ENCODE results near the gene TSPAN12. TPM values are rescaled to one million over a fixed set of nuclear protein-coding genes. Genes with fewer than 3 reads are reported as not detected.
"Not testable (repeated sequence)": the region's sequence is repeated elsewhere in the genome, so short reads cannot be mapped to it uniquely, and the experiment has no call there.

Gene TSPAN12
- total RNA-seq, 1 experiment from 2014 or later: 46.5 TPM

DNA sequence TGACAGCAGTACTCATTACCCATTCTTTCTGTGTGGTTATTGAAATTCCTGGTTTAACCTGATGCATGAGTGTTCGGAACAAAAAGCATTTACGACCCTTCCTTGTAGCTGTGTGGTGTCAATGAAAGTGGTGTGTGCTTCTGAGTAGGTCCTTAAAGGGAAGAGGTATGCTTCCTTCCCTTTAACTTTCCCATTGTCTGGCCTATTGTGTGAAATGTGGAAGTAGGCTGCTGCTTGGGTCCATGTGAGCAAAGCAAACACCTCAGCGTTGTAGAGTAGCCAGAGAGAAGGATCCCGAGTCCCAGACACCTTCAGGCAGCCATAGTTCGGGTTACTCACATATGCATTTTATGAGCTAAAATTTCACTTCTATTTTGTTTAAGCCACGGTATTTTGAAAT lies 74.7 kb downstream of the TSPAN12 start:
- in situ Hi-C loops (cut with HindIII; ENCODE audit: low pct_unique_long_range_greater_than_20kb, low sequenced_read_pairs): no loop called here
- DNase-seq (ENCODE audit: low read depth): no peak

- in situ Hi-C loops (cut with HindIII; ENCODE audit: low pct_unique_long_range_greater_than_20kb, low sequenced_read_pairs); DNase-seq (ENCODE audit: low read depth): not testable (repeated sequence)
Observed at GRCh38 chr7:120781924-120782323, 76.0 kb downstream of the TSPAN12 start.

DNA sequence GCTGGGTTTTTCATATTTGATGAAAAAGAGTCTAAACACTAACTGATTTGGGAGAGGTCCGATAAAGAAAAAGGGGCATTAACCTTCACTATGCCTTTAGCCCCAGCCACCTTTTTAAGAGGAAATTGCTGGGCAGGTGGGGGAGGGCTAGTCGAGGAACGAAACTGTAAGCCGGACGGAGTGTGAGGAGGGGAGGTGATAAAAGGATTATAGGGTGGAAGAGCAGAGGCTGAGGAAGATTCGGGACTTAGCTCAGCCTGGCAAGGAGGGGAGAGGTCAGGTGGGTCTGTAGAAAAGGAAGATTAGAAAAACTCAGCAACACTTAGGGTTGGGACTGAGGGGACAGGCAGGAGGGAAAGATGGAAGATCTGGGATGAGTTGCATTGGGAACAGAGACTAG lies 77.0 kb downstream of the TSPAN12 start:
- DNase-seq (ENCODE audit: low read depth): no peak
- in situ Hi-C loops (cut with HindIII; ENCODE audit: low pct_unique_long_range_greater_than_20kb, low sequenced_read_pairs): no loop called here

GRCh38 chr7:120780451-120780850 lies 77.5 kb downstream of the TSPAN12 start:
- DNase-seq (ENCODE audit: low read depth); in situ Hi-C loops (cut with HindIII; ENCODE audit: low pct_unique_long_range_greater_than_20kb, low sequenced_read_pairs): not testable (repeated sequence)

GRCh38 chr7:120779078-120779477 lies 78.9 kb downstream of the TSPAN12 start:
- in situ Hi-C loops (cut with HindIII; ENCODE audit: low pct_unique_long_range_greater_than_20kb, low sequenced_read_pairs); DNase-seq (ENCODE audit: low read depth): not testable (repeated sequence)

GRCh38 chr7:120775755-120776154 lies 82.2 kb downstream of the TSPAN12 start:
- DNase-seq (ENCODE audit: low read depth): no peak
- in situ Hi-C loops (cut with HindIII; ENCODE audit: low pct_unique_long_range_greater_than_20kb, low sequenced_read_pairs): no loop called here

GRCh38 chr7:120774481-120774880 lies 83.5 kb downstream of the TSPAN12 start:
- in situ Hi-C loops (cut with HindIII; ENCODE audit: low pct_unique_long_range_greater_than_20kb, low sequenced_read_pairs): no loop called here
- no peak for DNase-seq (ENCODE audit: low read depth)

GRCh38 chr7:120770206-120770605 lies 87.7 kb downstream of the TSPAN12 start:
- DNase-seq (ENCODE audit: low read depth): no peak
- in situ Hi-C loops (cut with HindIII; ENCODE audit: low pct_unique_long_range_greater_than_20kb, low sequenced_read_pairs): no loop called here

DNA sequence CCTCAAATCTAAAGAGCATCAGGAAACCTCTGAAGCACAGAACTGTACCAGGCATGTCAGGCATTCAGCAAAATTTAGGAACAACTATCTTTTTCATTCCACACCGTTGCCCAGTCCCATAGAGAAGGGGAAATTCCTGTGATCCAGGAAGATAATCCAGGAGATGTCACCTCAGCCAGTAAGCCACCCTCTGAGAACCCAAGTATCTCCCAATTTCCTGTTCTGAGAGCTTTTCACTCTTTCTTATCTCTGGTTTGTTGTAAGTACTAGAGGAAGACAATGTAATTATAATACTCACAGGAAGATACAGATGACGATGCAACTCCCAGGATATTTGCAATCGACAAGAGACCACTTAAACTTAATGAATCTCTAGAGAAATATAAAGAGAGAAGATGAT lies 97.1 kb downstream of the TSPAN12 start:
- DNase-seq (ENCODE audit: low read depth): no peak
- in situ Hi-C loops (cut with HindIII; ENCODE audit: low pct_unique_long_range_greater_than_20kb, low sequenced_read_pairs): no loop called here

DNA sequence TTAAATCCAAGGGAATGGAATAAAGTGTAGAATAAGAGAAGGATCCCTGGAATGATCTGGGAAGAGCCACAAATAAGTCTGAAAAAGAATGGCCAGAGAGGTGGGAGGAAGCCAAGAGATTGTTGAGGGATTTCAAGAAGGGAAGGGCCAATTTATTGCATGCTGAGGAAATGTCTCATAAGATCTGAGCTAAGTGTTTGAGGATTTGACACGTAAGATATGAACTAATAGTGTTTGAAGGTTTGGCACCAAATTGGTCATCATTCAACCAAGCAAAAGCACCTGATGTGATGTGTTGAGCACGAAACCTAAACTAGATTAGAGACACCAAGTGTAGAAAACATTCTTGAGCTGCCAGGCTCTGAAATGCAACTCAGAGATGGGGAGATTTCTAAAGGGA lies 97.9 kb downstream of the TSPAN12 start:
- in situ Hi-C loops (cut with HindIII; ENCODE audit: low pct_unique_long_range_greater_than_20kb, low sequenced_read_pairs): no loop called here
- no peak for DNase-seq (ENCODE audit: low read depth)

DNA sequence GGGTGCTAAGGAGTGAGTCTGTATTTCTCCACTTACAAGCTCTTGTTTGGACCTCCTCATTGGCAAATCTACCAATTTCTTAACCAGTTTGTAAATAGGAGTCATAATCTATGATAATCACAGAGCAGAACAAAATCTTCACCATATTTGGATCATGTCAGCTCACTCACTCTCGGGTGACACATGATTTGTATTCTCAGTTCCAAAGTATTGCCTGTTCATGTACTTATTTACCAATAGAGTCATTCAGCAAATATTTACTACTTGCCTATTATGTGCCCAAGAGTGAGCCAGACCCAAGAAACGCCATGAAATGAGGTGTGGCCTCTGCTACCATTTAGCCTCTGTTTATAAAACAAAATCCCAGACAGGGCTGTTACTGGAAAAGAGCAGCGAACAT lies 114.8 kb downstream of the TSPAN12 start:
- in situ Hi-C loops (cut with HindIII; ENCODE audit: low pct_unique_long_range_greater_than_20kb, low sequenced_read_pairs): no loop called here
- no peak for DNase-seq (ENCODE audit: low read depth)

DNA sequence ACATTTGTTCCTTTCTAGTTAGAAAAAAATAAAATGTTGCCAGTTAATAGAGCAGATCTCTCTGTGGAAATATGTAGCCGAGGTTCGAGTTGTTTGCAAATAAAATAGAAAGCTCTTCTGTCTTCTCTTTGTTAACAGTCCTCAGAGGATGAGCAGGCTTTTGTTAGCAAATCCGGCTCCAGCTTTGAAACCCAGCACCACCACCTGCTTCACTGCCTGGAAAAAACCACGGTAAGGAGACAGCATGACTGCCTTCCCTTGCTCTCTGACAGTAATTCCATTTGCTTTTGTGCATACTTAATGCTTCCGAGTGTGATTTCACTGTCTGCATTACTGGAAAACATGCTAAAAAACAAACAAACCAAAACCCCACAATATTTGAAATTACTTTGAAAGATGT lies 115.6 kb downstream of the TSPAN12 start:
- in situ Hi-C loops (cut with HindIII; ENCODE audit: low pct_unique_long_range_greater_than_20kb, low sequenced_read_pairs): no loop called here

GRCh38 chr7:120741371-120742042 lies 116.4 kb downstream of the TSPAN12 start:
- no peak for DNase-seq (ENCODE audit: low read depth)
- in situ Hi-C loops (cut with HindIII; ENCODE audit: low pct_unique_long_range_greater_than_20kb, low sequenced_read_pairs): no loop called here

More for the DNA sequence above, 115.6 kb downstream of the TSPAN12 start:
- DNase-seq (ENCODE audit: low read depth): no peak

DNA sequence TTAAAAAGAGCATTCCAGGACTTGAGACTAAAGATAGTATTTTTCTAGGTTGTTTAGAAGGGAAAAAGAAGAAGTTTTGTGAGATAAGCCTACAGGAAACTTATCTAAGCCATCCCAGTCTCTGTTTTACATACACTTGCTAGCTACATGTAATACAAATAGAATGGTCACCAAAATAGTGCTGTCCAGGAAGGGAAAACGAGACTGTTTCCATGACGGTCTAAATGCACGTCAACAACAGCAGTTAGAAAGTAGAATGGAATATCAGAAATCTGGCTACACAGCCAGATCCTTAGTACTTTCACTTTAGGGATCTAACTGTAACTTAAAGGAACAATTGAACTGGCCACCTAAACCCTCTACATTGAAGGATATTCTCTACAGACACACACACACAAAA lies 117.6 kb downstream of the TSPAN12 start:
- DNase-seq (ENCODE audit: low read depth): no peak
- in situ Hi-C loops (cut with HindIII; ENCODE audit: low pct_unique_long_range_greater_than_20kb, low sequenced_read_pairs): no loop called here

GRCh38 chr7:120738816-120739215 lies 119.1 kb downstream of the TSPAN12 start:
- in situ Hi-C loops (cut with HindIII; ENCODE audit: low pct_unique_long_range_greater_than_20kb, low sequenced_read_pairs): no loop called here
- DNase-seq (ENCODE audit: low read depth): no peak

Other genes with a start within 250 kb of the TSPAN12 start
- 12.5 and 13.2 TPM in 2 replicates for gene ING3, start 92.6 kb upstream of the TSPAN12 start, total RNA-seq (2014; rRNA removed; shearing (Covaris generic); ENCODE audit: low replicate concordance)
- not detected in 2 replicates for gene CPED1, start 130.6 kb upstream of the TSPAN12 start, total RNA-seq (2014; rRNA removed; shearing (Covaris generic); ENCODE audit: low replicate concordance)